Measurements from ENCODE around the gene TNN.
"Not testable (repeated sequence)": the region's sequence is repeated elsewhere in the genome, so short reads cannot be mapped to it uniquely, and the experiment has no call there.

TNN gene

GRCh38 chr1:175090780-175091179 is 23.1 kb downstream of the TNN start:
- Histone ChIP-seq H3K9ac (ENCODE audit: low read length) (no peak overlapping the region), H3K9me3 (ENCODE audit: control insufficient read depth, low read depth, low read length) (no peaks in the 10 kb centered on the region), H3K36me3 (ENCODE audit: control insufficient read depth, low read depth, low read length) (no peaks in the 10 kb centered on the region), H3K27me3 (ENCODE audit: control insufficient read depth, insufficient read depth, low read length) (no peaks in the 10 kb centered on the region), H3K4me1 (ENCODE audit: control insufficient read depth, low read depth, low read length) (peaks cover 5% of the 10 kb centered on the region), H3K4me3 (ENCODE audit: low read length) (no peak overlapping the region), H3K27ac (ENCODE audit: low read length) (no peak overlapping the region)

- H3K4me1 ChIP-seq (ENCODE audit: control insufficient read depth, low read depth, low read length), result no peaks in the 10 kb centered on the region
- no peaks in the 10 kb centered on the region for H3K36me3 ChIP-seq (ENCODE audit: control insufficient read depth, low read depth, low read length)
- H3K27me3 ChIP-seq (ENCODE audit: control insufficient read depth, insufficient read depth, low read length), result no peaks in the 10 kb centered on the region
- H3K4me3 ChIP-seq (ENCODE audit: low read length), result no peak overlapping the region
- H3K9me3 ChIP-seq (ENCODE audit: control insufficient read depth, low read depth, low read length), result no peaks in the 10 kb centered on the region
- H3K9ac ChIP-seq (ENCODE audit: low read length), result no peak overlapping the region
- H3K27ac ChIP-seq (ENCODE audit: low read length), result no peak overlapping the region
Observed at GRCh38 chr1:175094626-175095025, 27.0 kb downstream of the TNN start.

- Histone ChIP-seq H3K27me3 (ENCODE audit: control insufficient read depth, insufficient read depth, low read length) (no peaks in the 10 kb centered on the region), H3K4me1 (ENCODE audit: control insufficient read depth, low read depth, low read length) (no peaks in the 10 kb centered on the region), H3K27ac (ENCODE audit: low read length) (no peak overlapping the region), H3K36me3 (ENCODE audit: control insufficient read depth, low read depth, low read length) (no peaks in the 10 kb centered on the region), H3K4me3 (ENCODE audit: low read length) (no peak overlapping the region), H3K9me3 (ENCODE audit: control insufficient read depth, low read depth, low read length) (no peaks in the 10 kb centered on the region), H3K9ac (ENCODE audit: low read length) (no peak overlapping the region)
Observed at GRCh38 chr1:175095069-175095468, 27.4 kb downstream of the TNN start.

- H3K36me3 ChIP-seq (ENCODE audit: control insufficient read depth, low read depth, low read length), result no peaks in the 10 kb centered on the region
- H3K4me3 ChIP-seq (ENCODE audit: low read length), result no peak overlapping the region
- H3K9ac ChIP-seq (ENCODE audit: low read length), result no peak overlapping the region
- H3K4me1 ChIP-seq (ENCODE audit: control insufficient read depth, low read depth, low read length), result no peaks in the 10 kb centered on the region
- H3K27ac ChIP-seq (ENCODE audit: low read length), result no peak overlapping the region
- H3K27me3 ChIP-seq (ENCODE audit: control insufficient read depth, insufficient read depth, low read length), result no peaks in the 10 kb centered on the region
- H3K9me3 ChIP-seq (ENCODE audit: control insufficient read depth, low read depth, low read length), result no peaks in the 10 kb centered on the region
Observed at GRCh38 chr1:175095978-175096607, 28.5 kb downstream of the TNN start.

GRCh38 chr1:175097361-175097760 is 29.7 kb downstream of the TNN start:
- no peak overlapping the region for H3K27ac ChIP-seq (ENCODE audit: low read length)
- H3K4me3 ChIP-seq (ENCODE audit: low read length), result no peak overlapping the region
- H3K27me3 ChIP-seq (ENCODE audit: control insufficient read depth, insufficient read depth, low read length), result no peaks in the 10 kb centered on the region
- H3K9me3 ChIP-seq (ENCODE audit: control insufficient read depth, low read depth, low read length), result no peaks in the 10 kb centered on the region
- no peaks in the 10 kb centered on the region for H3K36me3 ChIP-seq (ENCODE audit: control insufficient read depth, low read depth, low read length)
- H3K4me1 ChIP-seq (ENCODE audit: control insufficient read depth, low read depth, low read length), result no peaks in the 10 kb centered on the region
- H3K9ac ChIP-seq (ENCODE audit: low read length), result no peak overlapping the region

- H3K4me1 ChIP-seq (ENCODE audit: control insufficient read depth, low read depth, low read length), result no peaks in the 10 kb centered on the region
- no peaks in the 10 kb centered on the region for H3K9me3 ChIP-seq (ENCODE audit: control insufficient read depth, low read depth, low read length)
- no peak overlapping the region for H3K27ac ChIP-seq (ENCODE audit: low read length)
- H3K4me3 ChIP-seq (ENCODE audit: low read length), result no peak overlapping the region
- H3K27me3 ChIP-seq (ENCODE audit: control insufficient read depth, insufficient read depth, low read length), result no peaks in the 10 kb centered on the region
- H3K36me3 ChIP-seq (ENCODE audit: control insufficient read depth, low read depth, low read length), result no peaks in the 10 kb centered on the region
- no peak overlapping the region for H3K9ac ChIP-seq (ENCODE audit: low read length)
Observed at GRCh38 chr1:175099916-175100315, 32.3 kb downstream of the TNN start.

- H3K36me3 ChIP-seq (ENCODE audit: control insufficient read depth, low read depth, low read length); H3K9ac ChIP-seq (ENCODE audit: low read length); H3K4me3 ChIP-seq (ENCODE audit: low read length); H3K27ac ChIP-seq (ENCODE audit: low read length); H3K4me1 ChIP-seq (ENCODE audit: control insufficient read depth, low read depth, low read length); H3K9me3 ChIP-seq (ENCODE audit: control insufficient read depth, low read depth, low read length); H3K27me3 ChIP-seq (ENCODE audit: control insufficient read depth, insufficient read depth, low read length): not testable (repeated sequence)
Observed at GRCh38 chr1:175102166-175102565, 34.5 kb downstream of the TNN start.

GRCh38 chr1:175106536-175106935 is 38.9 kb downstream of the TNN start:
- not testable (repeated sequence) for H3K27me3 ChIP-seq (ENCODE audit: control insufficient read depth, insufficient read depth, low read length); H3K27ac ChIP-seq (ENCODE audit: low read length); H3K4me3 ChIP-seq (ENCODE audit: low read length); H3K9ac ChIP-seq (ENCODE audit: low read length); H3K36me3 ChIP-seq (ENCODE audit: control insufficient read depth, low read depth, low read length); H3K9me3 ChIP-seq (ENCODE audit: control insufficient read depth, low read depth, low read length); H3K4me1 ChIP-seq (ENCODE audit: control insufficient read depth, low read depth, low read length)

- not testable (repeated sequence) for H3K4me3 ChIP-seq (ENCODE audit: low read length); H3K9me3 ChIP-seq (ENCODE audit: control insufficient read depth, low read depth, low read length); H3K27me3 ChIP-seq (ENCODE audit: control insufficient read depth, insufficient read depth, low read length); H3K36me3 ChIP-seq (ENCODE audit: control insufficient read depth, low read depth, low read length); H3K4me1 ChIP-seq (ENCODE audit: control insufficient read depth, low read depth, low read length); H3K27ac ChIP-seq (ENCODE audit: low read length); H3K9ac ChIP-seq (ENCODE audit: low read length)
Observed at GRCh38 chr1:175108331-175108820, 40.7 kb downstream of the TNN start.

GRCh38 chr1:175114996-175115395 is 47.4 kb downstream of the TNN start:
- no peaks in the 10 kb centered on the region for H3K4me1 ChIP-seq (ENCODE audit: control insufficient read depth, low read depth, low read length)
- H3K36me3 ChIP-seq (ENCODE audit: control insufficient read depth, low read depth, low read length), result no peaks in the 10 kb centered on the region
- H3K27me3 ChIP-seq (ENCODE audit: control insufficient read depth, insufficient read depth, low read length), result no peaks in the 10 kb centered on the region
- no peaks in the 10 kb centered on the region for H3K9me3 ChIP-seq (ENCODE audit: control insufficient read depth, low read depth, low read length)
- no peak overlapping the region for H3K9ac ChIP-seq (ENCODE audit: low read length)
- H3K4me3 ChIP-seq (ENCODE audit: low read length), result no peak overlapping the region
- H3K27ac ChIP-seq (ENCODE audit: low read length), result no peak overlapping the region

- H3K36me3 ChIP-seq (ENCODE audit: control insufficient read depth, low read depth, low read length), result no peaks in the 10 kb centered on the region
Observed at GRCh38 chr1:175116210-175116798, 48.7 kb downstream of the TNN start.

GRCh38 chr1:175116903-175117302 is 49.3 kb downstream of the TNN start:
- Histone ChIP-seq H3K9me3 (ENCODE audit: control insufficient read depth, low read depth, low read length) (no peaks in the 10 kb centered on the region), H3K9ac (ENCODE audit: low read length) (no peak overlapping the region), H3K4me1 (ENCODE audit: control insufficient read depth, low read depth, low read length) (no peaks in the 10 kb centered on the region), H3K4me3 (ENCODE audit: low read length) (no peak overlapping the region), H3K36me3 (ENCODE audit: control insufficient read depth, low read depth, low read length) (no peaks in the 10 kb centered on the region), H3K27ac (ENCODE audit: low read length) (no peak overlapping the region), H3K27me3 (ENCODE audit: control insufficient read depth, insufficient read depth, low read length) (no peaks in the 10 kb centered on the region)

More at GRCh38 chr1:175116210-175116798, 48.7 kb downstream of the TNN start:
- Histone ChIP-seq H3K4me1 (ENCODE audit: control insufficient read depth, low read depth, low read length) (no peaks in the 10 kb centered on the region), H3K27me3 (ENCODE audit: control insufficient read depth, insufficient read depth, low read length) (no peaks in the 10 kb centered on the region), H3K9me3 (ENCODE audit: control insufficient read depth, low read depth, low read length) (no peaks in the 10 kb centered on the region), H3K9ac (ENCODE audit: low read length) (no peak overlapping the region), H3K4me3 (ENCODE audit: low read length) (no peak overlapping the region), H3K27ac (ENCODE audit: low read length) (no peak overlapping the region)
